Medulla oblongata (tissue), 1 donor: ENCODE results near the gene CTSH.
"Not testable (repeated sequence)": the region's sequence is repeated elsewhere in the genome, so short reads cannot be mapped to it uniquely, and the experiment has no call there.

Experiments
- DNase-seq: peaks from one replicate; pipeline ENCODE4 v3.0.0-alpha.2; 2015; ENCODE audit errors: extremely low spot score

CTSH gene

DNA sequence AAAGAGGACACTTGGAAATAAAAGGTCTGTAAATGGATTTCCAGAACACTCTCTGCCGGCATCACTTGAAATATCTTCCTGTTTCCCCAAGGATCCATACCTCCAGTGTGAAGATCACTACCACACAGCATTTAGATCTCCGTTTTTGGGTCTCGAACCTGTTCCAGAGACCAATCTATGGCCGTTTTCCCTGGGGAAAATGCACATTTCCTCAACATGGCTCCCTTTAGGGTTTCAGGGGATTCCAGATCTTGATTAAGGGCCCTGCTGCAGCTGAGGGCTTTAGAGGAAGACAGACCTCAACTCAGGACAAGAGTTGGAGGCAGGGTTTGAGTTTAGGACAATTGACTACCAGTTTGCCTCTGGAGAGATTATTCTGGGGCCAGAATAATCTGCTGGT, 2.1 kb downstream of the CTSH start:
- DNase-seq, result no peak

GRCh38 chr15:78938658-78939488, 6.0 kb downstream of the CTSH start:
- DNase-seq, result peak; percentile 63

DNA sequence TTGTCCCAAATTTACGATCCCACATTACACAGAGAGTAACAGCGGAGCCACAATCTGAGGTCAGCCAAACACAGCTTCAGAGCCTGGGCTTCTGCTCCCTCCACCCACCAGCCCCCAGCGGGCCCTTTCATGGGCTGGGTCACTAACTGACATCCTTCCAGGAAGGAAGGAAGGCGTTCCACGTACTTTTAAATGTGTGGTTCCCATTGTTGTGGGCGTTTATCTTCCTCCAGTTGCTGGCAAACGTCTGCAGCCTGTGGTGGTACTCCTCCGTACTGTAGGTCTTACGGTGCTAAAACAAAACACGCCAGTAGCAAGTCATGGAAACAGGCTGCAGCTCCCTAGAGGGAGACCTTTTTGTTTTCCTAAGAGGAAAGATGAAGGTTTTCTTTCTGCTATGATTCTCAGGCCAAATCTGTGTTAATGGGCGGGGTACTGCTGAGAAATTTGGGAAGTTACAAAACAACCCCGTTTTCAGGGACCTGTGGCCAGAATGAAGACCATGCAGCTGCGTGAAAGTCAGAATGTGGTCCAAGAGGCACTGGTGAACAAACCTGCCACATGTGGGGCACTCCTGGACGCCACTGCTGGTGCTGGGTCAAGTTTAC, 7.6 kb downstream of the CTSH start:
- DNase-seq, result no peak

GRCh38 chr15:78934655-78935023, 10.2 kb downstream of the CTSH start:
- DNase-seq, result no peak

- DNase-seq, result peak; percentile 63
Measured at GRCh38 chr15:78933823-78934654, 10.8 kb downstream of the CTSH start.

- DNase-seq, result no peak
Measured at GRCh38 chr15:78933187-78933822, 11.5 kb downstream of the CTSH start.

DNA sequence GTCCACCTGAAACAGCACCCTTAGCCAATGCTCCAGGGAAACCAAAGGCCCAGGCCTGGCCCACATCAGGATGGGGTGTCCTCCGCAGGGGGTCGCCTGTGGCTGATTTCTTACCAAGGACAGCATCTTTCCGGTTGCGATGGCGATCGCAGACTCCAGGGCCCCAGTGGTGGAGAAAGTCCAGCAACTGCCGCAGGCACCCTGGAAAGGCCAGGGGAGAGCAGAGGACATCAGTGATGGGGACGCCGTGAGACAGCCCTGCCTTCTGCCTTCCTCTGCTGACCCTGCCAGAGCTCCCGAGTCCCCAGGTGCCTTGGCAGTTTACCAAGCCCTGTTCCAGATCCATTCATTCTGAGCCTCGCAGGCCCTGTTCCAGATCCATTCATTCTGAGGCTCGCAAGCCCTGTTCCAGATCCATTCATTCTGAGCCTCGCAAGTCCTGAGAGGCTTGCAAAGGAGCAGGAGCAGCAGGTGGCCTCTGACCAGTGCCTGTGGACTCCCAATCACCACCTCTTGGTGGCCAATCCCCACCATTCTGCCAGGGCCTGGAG, 12.5 kb downstream of the CTSH start:
- no peak for DNase-seq

DNA sequence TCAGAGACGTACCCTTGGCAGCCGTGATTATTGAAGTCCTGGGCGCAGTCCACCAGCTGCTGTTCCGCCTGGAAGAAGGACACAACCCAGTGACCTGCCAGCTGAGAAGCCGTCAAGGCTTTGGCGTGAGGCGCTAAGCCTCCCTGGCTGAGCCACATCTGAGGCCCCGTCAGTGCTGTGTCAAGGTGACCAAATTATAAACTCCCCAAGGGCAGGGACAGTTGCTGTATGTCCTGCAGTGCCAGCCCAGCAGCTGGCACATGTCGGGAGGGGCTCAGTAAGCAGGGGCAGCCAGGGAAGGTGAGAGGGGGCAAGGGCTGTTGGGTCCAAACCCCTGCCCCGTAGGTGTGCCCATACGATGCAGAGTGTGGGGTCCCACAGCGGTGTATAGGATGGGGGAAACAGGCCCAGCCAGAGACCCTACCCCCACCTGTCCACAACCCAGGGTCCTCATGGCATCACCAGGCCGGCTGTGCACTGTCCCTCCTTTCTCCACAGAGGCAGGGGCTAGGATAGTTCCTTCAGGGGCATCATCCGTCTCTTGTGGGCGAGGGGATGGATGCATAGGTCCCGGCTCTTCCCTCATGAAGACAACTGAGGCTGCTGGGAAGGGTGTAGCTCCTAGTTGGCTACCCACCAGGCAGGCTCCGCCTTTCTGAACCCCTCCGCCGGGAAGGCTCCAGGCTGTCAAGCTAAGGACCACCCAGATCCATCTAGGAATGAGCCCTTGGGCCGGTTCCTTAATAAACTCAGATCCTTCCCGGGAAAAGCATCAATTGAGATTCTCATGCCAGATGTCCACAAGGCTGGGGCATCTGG, 13.2 kb downstream of the CTSH start:
- no peak for DNase-seq

GRCh38 chr15:78930577-78931388, 14.1 kb downstream of the CTSH start:
- no peak for DNase-seq

DNA sequence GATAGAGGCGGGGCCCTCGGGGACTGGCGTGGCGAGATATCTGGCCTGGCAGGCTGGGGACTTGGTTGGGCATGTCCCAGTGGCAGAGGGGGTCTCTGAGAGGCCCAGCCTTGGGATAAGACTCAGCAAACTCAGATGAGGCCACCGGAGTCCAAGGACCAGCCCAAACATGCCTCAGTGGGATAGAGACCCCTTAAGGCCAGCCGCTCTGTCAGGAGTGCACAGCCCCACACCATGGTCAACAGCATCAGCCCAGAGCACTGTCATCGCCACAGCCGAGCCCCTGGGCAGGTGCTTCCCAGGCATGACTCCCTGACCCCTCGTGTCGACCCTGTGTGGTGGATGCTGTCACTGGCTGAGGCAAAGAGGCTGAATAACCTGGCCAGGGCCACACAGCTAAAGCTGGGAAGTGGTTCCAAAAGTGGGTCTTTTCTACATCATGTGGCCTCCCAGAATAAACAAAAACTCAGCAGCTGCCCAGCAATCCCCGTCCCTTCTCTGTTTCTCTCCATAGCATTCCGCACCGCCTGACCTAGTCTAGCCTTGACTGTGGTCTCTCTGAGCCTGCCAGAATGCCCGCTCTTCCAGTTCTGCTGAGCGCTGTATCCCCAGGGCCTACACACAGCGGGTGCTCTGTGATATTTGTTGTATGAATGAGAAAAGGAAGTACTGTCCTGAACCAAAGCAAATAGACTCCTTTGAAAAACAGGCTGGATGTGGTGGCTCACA, 15.1 kb downstream of the CTSH start:
- no peak for DNase-seq

- no peak for DNase-seq
Measured at GRCh38 chr15:78928616-78929093, 16.2 kb downstream of the CTSH start.

DNA sequence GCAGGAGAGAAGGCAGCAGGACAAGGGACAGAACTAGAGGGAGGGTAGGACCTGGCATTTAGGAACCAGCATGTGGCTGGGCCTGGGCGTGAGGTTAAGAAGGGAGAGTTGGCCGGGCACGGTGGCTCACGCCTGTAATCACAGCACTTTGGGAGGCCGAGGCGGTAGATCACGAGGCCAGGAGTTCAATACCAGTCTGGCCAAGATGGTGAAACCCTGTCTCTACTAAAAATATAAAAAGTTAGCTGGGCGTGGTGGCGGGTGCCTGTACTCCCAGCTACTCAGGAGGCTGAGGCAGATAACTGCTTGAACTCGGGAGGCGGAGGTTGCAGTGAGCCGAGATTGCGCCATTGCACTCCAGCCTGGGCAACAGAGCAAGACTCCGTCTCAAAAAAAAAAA, 16.7 kb downstream of the CTSH start:
- not testable (repeated sequence) for DNase-seq

DNA sequence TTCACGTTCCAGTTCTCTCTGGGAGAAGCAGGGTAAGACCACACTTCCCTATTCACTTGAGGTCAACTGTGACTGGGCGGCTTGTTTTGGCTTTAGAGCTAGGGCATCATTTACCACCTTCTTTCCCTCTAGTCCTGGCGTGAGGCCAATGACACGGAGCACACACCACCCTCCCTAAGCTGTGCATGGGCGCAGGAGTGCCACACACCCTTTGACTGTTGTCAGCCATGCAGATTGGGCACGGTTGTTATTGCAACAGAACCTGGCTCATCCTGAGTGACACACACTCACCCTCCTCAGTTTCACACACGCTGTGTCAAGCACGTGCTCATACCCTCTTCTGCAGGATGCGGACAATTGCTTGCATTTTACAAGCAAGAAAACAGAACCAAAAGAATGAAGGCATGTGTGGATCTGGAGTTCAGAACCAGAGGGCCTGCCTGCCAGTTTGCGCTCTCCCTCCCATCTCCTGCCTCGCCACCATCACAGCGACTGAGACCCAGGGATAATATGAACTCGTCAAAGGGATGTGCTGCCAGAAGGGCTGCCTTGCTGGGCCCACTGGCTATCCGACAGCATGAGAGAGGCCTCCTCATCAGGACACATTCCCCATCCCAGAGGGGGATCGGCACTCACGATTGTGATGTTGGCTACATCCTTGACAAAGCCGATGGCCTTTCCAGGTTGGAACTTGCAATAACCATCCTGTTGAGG, 17.6 kb downstream of the CTSH start:
- DNase-seq, result no peak

DNA sequence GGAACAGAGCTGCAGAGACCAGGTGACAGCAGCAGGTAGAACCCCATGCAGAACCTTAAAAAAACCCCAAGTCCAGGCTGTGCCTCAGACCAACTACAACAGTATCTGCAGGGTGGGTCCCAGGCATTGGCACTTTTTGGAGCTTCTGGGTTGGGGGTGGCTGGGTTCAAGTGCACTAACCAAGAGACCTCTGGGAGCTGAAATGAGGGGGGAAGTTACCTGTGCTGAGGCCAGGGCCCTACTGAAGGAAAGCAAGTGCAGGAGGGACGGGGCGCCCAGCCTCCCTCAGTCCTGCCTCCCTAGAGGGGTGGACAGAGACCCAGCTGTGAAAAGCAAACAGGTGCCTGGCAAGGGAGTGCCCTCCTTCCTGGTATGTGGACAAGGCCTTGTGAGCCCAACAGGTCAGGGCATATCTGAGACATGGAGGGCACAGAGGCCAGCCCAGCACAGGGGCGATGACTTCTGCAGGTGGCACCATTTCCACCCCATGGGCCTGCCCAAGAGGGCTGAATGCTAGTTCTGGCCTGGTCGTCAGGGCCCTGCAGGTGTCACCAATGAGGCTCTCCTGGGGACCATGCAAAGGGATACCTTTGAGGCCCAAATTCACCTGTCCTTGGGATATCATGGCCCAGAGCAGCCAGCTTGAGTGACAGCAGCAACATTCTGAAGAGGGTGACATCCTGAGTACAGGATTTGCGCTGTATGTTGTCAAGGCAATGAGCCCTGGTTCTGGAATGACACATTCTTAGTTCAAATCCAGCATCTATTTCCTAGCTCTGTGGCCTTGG, 18.7 kb downstream of the CTSH start:
- no peak for DNase-seq

- DNase-seq, result no peak
Measured at GRCh38 chr15:78925076-78925624, 19.7 kb downstream of the CTSH start.

DNA sequence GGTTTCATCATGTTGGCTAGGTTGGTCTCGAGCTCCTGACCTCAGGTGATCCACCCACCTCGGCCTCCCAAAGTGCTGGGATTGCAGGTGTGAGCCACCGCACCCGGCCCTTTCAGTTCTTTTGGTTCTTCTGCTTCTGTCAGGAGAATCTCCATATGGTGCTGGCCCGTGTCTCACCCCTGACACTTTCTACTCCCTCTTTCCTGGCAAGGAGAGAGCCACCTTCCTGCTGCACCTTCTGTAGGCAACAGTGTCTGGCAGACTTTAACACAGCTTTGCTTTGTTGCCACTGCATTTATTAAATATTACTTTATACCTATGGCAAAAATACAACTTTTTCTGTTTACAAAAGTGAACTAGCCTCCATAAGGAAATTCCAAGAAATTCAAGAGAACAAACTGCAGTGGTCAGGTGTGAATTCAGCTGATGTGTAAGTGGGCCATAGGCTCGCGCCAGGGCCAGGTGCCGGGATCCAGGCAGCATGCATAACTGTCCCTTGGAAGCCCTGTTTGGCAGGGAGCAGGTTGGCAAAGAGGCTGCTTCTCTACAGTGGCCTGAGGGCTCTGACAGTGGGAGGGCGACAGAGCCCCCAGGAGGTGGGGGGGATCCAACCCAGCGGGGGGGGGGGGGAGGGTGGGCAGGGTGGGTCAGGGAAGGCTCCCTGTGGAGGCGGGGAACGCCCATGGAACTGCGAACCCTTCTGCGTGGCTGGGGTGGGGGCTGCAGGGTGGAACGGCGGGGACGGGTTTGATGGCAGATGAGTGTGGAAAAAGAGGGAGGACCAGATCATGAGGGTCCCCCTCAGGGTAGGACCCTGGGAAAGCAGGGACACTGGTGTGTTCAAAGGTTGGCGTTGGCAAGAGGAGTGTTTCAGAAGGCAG, 21.1 kb downstream of the CTSH start:
- no peak for DNase-seq
